GM13977 (cell line): ENCODE measurements around the gene PCDHGA12.
A peak's percentile ranks its signal among the peaks of the same experiment; 100 is the strongest.
"Not testable (repeated sequence)": the region's sequence is repeated elsewhere in the genome, so short reads cannot be mapped to it uniquely, and the experiment has no call there.

Source experiments
- DNase-seq: peaks from one replicate; pipeline ENCODE4 v3.0.0; 2012; ENCODE audit warnings: low spot score
- CTCF ChIP-seq: IDR thresholded peaks from 2 replicates; pipeline ENCODE4 v1.5.1; 2012; ENCODE audit warnings: mild to moderate bottlenecking, control low read depth; ENCODE audit not compliant: insufficient read depth; ENCODE audit errors: extremely low read depth, missing control alignments
- in situ Hi-C: fragments of 300-500 bp; cut with MboI; formaldehyde crosslinking; loops from one replicate; pipeline ENCODE4 v1.12.0; 2022; ENCODE audit warnings: low sequenced_read_pairs, low pct_unique_long_range_greater_than_20kb, mixed read lengths, inconsistent platforms; ENCODE audit not compliant: unreplicated experiment

Gene PCDHGA12

GRCh38 chr5:141430332-141431113, at the start of gene PCDHGA12:
TSS of gene PCDHGA12 (plus strand) at chr5:141430507. CDS start at chr5:141430760, 253 bp downstream.
- in situ Hi-C loops, result no loop called here
- peak; percentile 61 for TF ChIP-seq CTCF
- peak; percentile 85 for DNase-seq

GRCh38 chr5:141382469-141383294, 47.6 kb upstream of the PCDHGA12 start, which contains the start of gene PCDHGA7:
TSS of gene PCDHGA7 (plus strand) at chr5:141382742. CDS start at chr5:141382900, 158 bp downstream.
- DNase-seq, result no peak
- in situ Hi-C loops, result no loop called here
- peak; percentile 37 for TF ChIP-seq CTCF

GRCh38 chr5:141383345-141383744, 47.0 kb upstream of the PCDHGA12 start:
- DNase-seq, result no peak
- in situ Hi-C loops, result no loop called here
- no peak for TF ChIP-seq CTCF

- no peak for DNase-seq
- in situ Hi-C loops, result no loop called here
- TF ChIP-seq CTCF, result no peak
Measured at GRCh38 chr5:141384471-141385267, 45.6 kb upstream of the PCDHGA12 start.

- TF ChIP-seq CTCF, result peak; percentile 76
- in situ Hi-C loops, result not testable (repeated sequence)
- peak; percentile 59 for DNase-seq
Measured at GRCh38 chr5:141387557-141388311, 42.6 kb upstream of the PCDHGA12 start, which contains the start of gene PCDHGB4. TSS of gene PCDHGB4 (plus strand) at chr5:141387698. CDS start at chr5:141387885, 187 bp downstream.
